Anterior cingulate cortex (tissue), 58 donors: ENCODE data around the gene CCNG2.

Experiments used
- DNase-seq, 58 donors: peaks; one replicate each; lab custom pipeline; 2025; lab: John Stamatoyannopoulos, UW

The CCNG2 gene

GRCh38 chr4:77174426-77174825, 17.4 kb downstream of the CCNG2 start:
- no peak for DNase-seq

GRCh38 chr4:77175201-77175611, 18.2 kb downstream of the CCNG2 start:
- DNase-seq = no peak

GRCh38 chr4:77176640-77177039, 19.6 kb downstream of the CCNG2 start:
- no peak for DNase-seq

GRCh38 chr4:77177199-77177598, 20.2 kb downstream of the CCNG2 start:
- DNase-seq = no peak

- DNase-seq = no peak
Observed at GRCh38 chr4:77178560-77178959, 21.6 kb downstream of the CCNG2 start.

- DNase-seq = no peak
Observed at GRCh38 chr4:77179519-77179918, 22.5 kb downstream of the CCNG2 start.

- DNase-seq = no peak
Observed at GRCh38 chr4:77181720-77182119, 24.7 kb downstream of the CCNG2 start.

- peak in 1 of 58 donors; percentile 46 for DNase-seq
Observed at GRCh38 chr4:77183777-77184420, 26.9 kb downstream of the CCNG2 start.

- DNase-seq = no peak
Observed at GRCh38 chr4:77184974-77185373, 28.0 kb downstream of the CCNG2 start.

- no peak for DNase-seq
Observed at GRCh38 chr4:77185686-77186085, 28.7 kb downstream of the CCNG2 start.

GRCh38 chr4:77187322-77187721, 30.3 kb downstream of the CCNG2 start:
- peak in 1 of 58 donors; percentile 7 for DNase-seq

GRCh38 chr4:77188498-77189220, 31.7 kb downstream of the CCNG2 start:
- peak in 7 of 58 donors; percentile 3 to 37 (median 12) for DNase-seq

GRCh38 chr4:77189412-77189811, 32.4 kb downstream of the CCNG2 start:
- DNase-seq = no peak

GRCh38 chr4:77190053-77190452, 33.0 kb downstream of the CCNG2 start:
- DNase-seq = no peak

GRCh38 chr4:77193046-77193445, 36.0 kb downstream of the CCNG2 start:
- DNase-seq = no peak

- DNase-seq = peak in 32 of 58 donors; percentile 1 to 43 (median 18)
Observed at GRCh38 chr4:77193511-77194102, 36.6 kb downstream of the CCNG2 start.

GRCh38 chr4:77194366-77194765, 37.4 kb downstream of the CCNG2 start:
- no peak for DNase-seq

GRCh38 chr4:77194989-77195388, 38.0 kb downstream of the CCNG2 start:
- no peak for DNase-seq

GRCh38 chr4:77196866-77197265, 39.9 kb downstream of the CCNG2 start:
- DNase-seq = no peak

GRCh38 chr4:77197361-77197760, 40.4 kb downstream of the CCNG2 start:
- DNase-seq = no peak

- DNase-seq = no peak
Observed at GRCh38 chr4:77197831-77198230, 40.8 kb downstream of the CCNG2 start.

- no peak for DNase-seq
Observed at GRCh38 chr4:77199276-77199675, 42.3 kb downstream of the CCNG2 start.
